Measurements from ENCODE around the gene TAGLN2. TPM values are rescaled to one million over a fixed set of nuclear protein-coding genes. Genes with fewer than 3 reads are reported as not detected.

Gene TAGLN2
- total RNA-seq, 1 donor from 2014 or later = 435 TPM

DNA sequence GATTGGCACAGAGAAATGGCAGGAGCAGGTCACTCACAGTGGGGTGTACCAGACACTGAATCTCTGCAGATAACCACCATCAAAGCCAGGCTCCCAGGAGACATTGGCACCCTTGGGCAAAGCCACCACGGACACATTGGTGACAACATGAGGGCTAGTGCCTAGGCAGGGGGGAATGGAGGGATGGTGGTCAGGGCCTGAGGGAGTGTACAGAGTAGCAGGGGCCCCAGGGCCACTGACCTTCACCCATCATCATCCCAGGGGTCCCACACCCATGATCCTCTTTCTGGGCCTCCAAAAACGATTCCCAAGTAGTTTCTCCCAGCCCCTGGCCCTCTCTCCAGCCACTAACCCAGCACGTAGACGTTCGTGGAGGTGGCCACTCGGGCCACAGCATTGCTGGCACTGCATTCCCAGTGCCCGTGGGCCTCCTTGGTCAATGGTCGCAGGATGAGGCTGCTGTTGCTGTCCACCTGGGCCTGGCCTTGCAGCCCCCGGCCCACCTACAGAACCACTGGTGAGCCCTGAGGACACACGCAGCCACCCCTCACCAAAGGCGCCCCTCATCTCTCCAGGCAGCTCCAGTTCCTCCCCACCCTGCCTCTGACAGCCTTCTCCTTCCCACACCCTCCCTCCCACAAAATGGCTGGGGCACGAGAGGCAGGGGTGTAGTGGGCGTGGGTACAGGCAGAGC is 5.9 kb upstream of the TAGLN2 start:
- Histone ChIP-seq H3K9me3 (no peaks in the 10 kb centered on the region), H3K27me3 (no peaks in the 10 kb centered on the region), H3K27ac (no peak overlapping the region), H3K4me1 (peaks cover 6% of the 10 kb centered on the region), H3K36me3 (no peaks in the 10 kb centered on the region), H3K4me3 (no peak overlapping the region)
- intact Hi-C loops (cut with DNase I) = no loop called here
- TF ChIP-seq CTCF (IDR thresholded peaks at IDR 0.05) = no peak
- peak; percentile 48 for DNase-seq
- no peak for ATAC-seq

- H3K9me3 ChIP-seq = no peaks in the 10 kb centered on the region
- no peak overlapping the region for H3K4me3 ChIP-seq
- H3K27ac ChIP-seq = no peak overlapping the region
- no peaks in the 10 kb centered on the region for H3K27me3 ChIP-seq
- DNase-seq (peak; percentile 46), ATAC-seq (no peak)
- intact Hi-C loops (cut with DNase I) = no loop called here
- H3K36me3 ChIP-seq = no peaks in the 10 kb centered on the region
- peaks cover 8% of the 10 kb centered on the region for H3K4me1 ChIP-seq
- TF ChIP-seq CTCF (IDR thresholded peaks at IDR 0.05) = no peak
Measured at GRCh38 chr1:159930634-159931033, 5.3 kb upstream of the TAGLN2 start.

DNA sequence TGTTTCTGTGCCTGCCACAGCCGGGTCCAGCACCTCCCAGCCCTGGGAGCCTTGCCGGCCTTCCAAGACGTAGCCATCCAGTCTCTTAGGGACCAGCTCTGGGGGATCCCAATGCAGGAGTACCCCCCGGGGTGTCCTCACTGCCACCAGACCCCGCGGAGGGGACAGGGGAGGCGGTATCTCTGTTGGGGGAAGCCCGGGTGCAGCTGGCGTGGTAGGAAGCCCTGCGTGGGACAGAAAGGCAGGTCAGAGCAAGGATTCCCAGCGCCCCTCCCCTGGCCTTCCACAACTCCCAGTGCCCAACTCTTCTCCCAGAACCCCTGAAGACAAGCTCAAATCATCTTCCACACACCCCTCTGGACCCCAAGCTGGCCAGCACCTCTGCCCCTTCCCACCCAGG is 4.9 kb upstream of the TAGLN2 start:
- no peak for ATAC-seq
- no peak for TF ChIP-seq CTCF (IDR thresholded peaks at IDR 0.05)
- H3K9me3 ChIP-seq = no peaks in the 10 kb centered on the region
- intact Hi-C loops (cut with DNase I) = no loop called here
- H3K27me3 ChIP-seq = no peaks in the 10 kb centered on the region
- H3K36me3 ChIP-seq = no peaks in the 10 kb centered on the region
- peak; percentile 51 for DNase-seq
- H3K27ac ChIP-seq = no peak overlapping the region
- no peak overlapping the region for H3K4me3 ChIP-seq
- peaks cover 8% of the 10 kb centered on the region for H3K4me1 ChIP-seq

DNA sequence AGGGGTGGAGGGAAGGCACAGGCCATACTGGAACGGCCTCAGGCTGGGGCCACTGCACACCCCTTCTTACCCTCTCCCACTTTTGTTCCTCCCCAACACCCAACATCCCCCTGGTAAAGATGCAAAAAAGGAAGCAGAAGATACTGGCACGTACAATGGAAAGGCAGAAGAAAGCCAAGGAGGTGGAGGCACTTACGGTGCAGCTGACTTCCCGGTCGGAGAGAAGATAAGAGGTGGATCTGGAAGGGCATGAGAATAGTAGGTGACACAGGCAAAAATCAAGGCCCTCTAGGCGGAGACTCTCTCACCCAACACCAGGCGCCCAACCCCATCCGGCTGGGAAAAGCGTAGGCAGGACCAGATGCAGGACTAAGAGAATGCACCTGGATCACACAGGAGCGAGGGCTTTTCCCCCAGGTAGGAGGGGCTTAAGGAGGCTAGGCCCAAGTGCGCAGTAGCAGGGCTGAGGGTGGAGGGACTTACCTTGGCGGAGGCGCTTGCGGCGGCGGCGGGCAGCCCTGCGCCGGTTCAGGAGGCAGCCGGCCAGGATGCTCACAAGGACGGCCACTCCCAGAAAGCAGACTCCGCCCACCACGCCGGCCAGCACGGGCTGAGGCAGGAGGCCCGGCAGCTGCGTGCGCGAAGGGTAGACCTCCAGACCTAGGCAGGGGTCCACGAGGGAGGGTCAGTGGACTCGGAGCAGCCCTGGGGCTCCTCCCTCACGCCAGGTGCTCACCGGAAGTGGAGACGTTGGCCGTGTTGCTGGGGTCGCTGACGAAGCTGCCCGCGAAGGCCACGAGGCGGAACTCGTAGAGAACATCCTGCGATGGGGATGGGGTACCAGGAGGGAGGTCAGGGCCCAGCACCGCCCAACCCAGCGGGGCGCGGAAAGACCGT is 4.1 kb upstream of the TAGLN2 start:
- no peaks in the 10 kb centered on the region for H3K36me3 ChIP-seq
- TF ChIP-seq CTCF (IDR thresholded peaks at IDR 0.05) = no peak
- peak; percentile 67 for DNase-seq
- H3K9me3 ChIP-seq = no peaks in the 10 kb centered on the region
- H3K27ac ChIP-seq = no peak overlapping the region
- intact Hi-C loops (cut with DNase I) = no loop called here
- H3K27me3 ChIP-seq = no peaks in the 10 kb centered on the region
- H3K4me3 ChIP-seq = no peak overlapping the region
- peaks cover 8% of the 10 kb centered on the region for H3K4me1 ChIP-seq
- ATAC-seq = no peak

DNA sequence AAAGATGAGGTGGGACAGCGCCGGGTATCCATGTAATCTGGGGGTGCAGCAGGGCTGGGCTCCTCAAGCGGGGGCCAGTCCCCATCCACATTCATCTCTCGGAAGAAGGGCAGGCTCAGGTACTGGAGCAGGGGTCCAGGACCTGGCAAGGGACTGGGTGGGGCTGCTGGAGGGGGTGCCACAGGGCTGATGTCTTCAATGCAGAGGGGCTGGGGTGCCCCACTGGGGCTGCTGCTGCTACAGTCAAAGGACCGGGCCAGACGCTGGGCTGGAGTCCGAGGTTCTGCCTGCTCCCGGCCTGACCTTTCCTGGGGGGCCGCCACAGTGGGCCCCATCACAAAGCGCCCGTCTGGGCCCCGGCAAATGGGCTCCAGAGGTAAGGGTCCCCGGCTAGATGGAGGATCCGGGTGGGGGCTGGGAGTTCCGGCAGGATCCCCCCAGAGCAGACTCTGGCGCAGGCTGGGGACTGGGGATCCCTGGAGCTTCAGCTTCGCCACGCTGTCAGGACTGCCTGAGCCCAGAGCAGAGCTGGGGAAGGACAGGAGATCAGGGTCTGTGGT is 3.3 kb upstream of the TAGLN2 start:
- Histone ChIP-seq H3K9me3 (no peaks in the 10 kb centered on the region), H3K27me3 (no peaks in the 10 kb centered on the region), H3K27ac (no peak overlapping the region), H3K4me1 (peaks cover 8% of the 10 kb centered on the region), H3K36me3 (no peaks in the 10 kb centered on the region), H3K4me3 (no peak overlapping the region)
- DNase-seq (peak; percentile 63), ATAC-seq (no peak)
- intact Hi-C loops (cut with DNase I) = no loop called here
- TF ChIP-seq CTCF (IDR thresholded peaks at IDR 0.05) = no peak
